GM23338 (cell line): ENCODE data around the gene OR7A5. TPM values are rescaled to one million over a fixed set of nuclear protein-coding genes. Genes with fewer than 3 reads are reported as not detected.

ENCODE experiments used
- ATAC-seq: fragments of 200-7000 bp; cut with Tn5 transposase; 3 replicates; pipeline ENCODE4 v1.9.1; 2020
- DNase-seq: peaks from one replicate; pipeline ENCODE4 v3.0.0-alpha.2; 2015; ENCODE audit warnings: low spot score
- H2AFZ ChIP-seq: fragments of 200-600 bp; sonication (generic); 2 replicates; pipeline ENCODE4 v1.8.0; 2016; ENCODE audit warnings: antibody characterized with exemption, mild to moderate bottlenecking, moderate library complexity
- H3F3A ChIP-seq: fragments of 200-600 bp; sonication (generic); replicated peaks from 2 replicates; pipeline ENCODE4 v1.8.0; 2017; ENCODE audit warnings: antibody characterized with exemption, mixed run types, low read depth
- H3K27ac ChIP-seq: fragments of 200-600 bp; sonication (generic); 2 replicates; pipeline ENCODE4 v1.6.1; 2016; ENCODE audit warnings: low read depth
- H3K27me3 ChIP-seq: fragments of 200-600 bp; sonication (generic); 2 replicates; pipeline ENCODE4 v1.8.0; 2016; ENCODE audit warnings: mild to moderate bottlenecking, mixed run types, moderate library complexity; ENCODE audit not compliant: insufficient read depth
- H3K36me3 ChIP-seq: fragments of 200-600 bp; sonication (generic); 2 replicates; pipeline ENCODE4 v1.8.0; 2016; ENCODE audit warnings: mild to moderate bottlenecking; ENCODE audit not compliant: insufficient read depth
- H3K4me1 ChIP-seq: fragments of 200-600 bp; sonication (generic); 2 replicates; pipeline ENCODE4 v1.8.0; 2016; ENCODE audit warnings: mild to moderate bottlenecking, moderate library complexity; ENCODE audit not compliant: insufficient read depth
- H3K4me2 ChIP-seq: fragments of 200-600 bp; sonication (generic); 2 replicates; pipeline ENCODE4 v1.7.1; 2017; ENCODE audit warnings: mixed run types
- H3K4me3 ChIP-seq: fragments of 200-600 bp; sonication (generic); 2 replicates; pipeline ENCODE4 v1.6.1; 2016; ENCODE audit warnings: mixed run types
- H3K79me2 ChIP-seq: fragments of 200-600 bp; sonication (generic); replicated peaks from 2 replicates; pipeline ENCODE4 v1.8.0; 2017; ENCODE audit warnings: mild to moderate bottlenecking; ENCODE audit not compliant: insufficient read depth
- H3K9me2 ChIP-seq: fragments of 200-600 bp; sonication (generic); 2 replicates; pipeline ENCODE4 v1.8.0; 2017; ENCODE audit not compliant: insufficient read depth
- H4K20me1 ChIP-seq: fragments of 200-600 bp; sonication (generic); replicated peaks from 2 replicates; pipeline ENCODE4 v1.8.0; 2017; ENCODE audit warnings: mild to moderate bottlenecking; ENCODE audit not compliant: insufficient read depth
- H3K27ac Mint-ChIP-seq: 2 replicates; pipeline ENCODE4 v1.8.0; 2020; ENCODE audit warnings: inconsistent platforms, mild to moderate bottlenecking, moderate library complexity, mixed read lengths
- H3K27me3 Mint-ChIP-seq: 3 replicates; pipeline ENCODE4 v1.8.0; 2022; ENCODE audit warnings: low read depth, mild to moderate bottlenecking, moderate library complexity, mixed read lengths, inconsistent platforms; ENCODE audit not compliant: insufficient read depth, poor library complexity
- H3K36me3 Mint-ChIP-seq: 3 replicates; pipeline ENCODE4 v1.8.0; 2021; ENCODE audit warnings: low read depth, mild to moderate bottlenecking, inconsistent platforms, moderate library complexity, mixed read lengths
- H3K4me1 Mint-ChIP-seq: 3 replicates; pipeline ENCODE4 v1.8.0; 2020; ENCODE audit warnings: mild to moderate bottlenecking, inconsistent platforms, mixed read lengths
- H3K4me3 Mint-ChIP-seq: 3 replicates; pipeline ENCODE4 v1.8.0; 2021; ENCODE audit warnings: moderate library complexity, mild to moderate bottlenecking, inconsistent platforms, mixed read lengths
- H3K9me3 Mint-ChIP-seq: 3 replicates; pipeline ENCODE4 v1.8.0; 2020; ENCODE audit warnings: moderate library complexity, mild to moderate bottlenecking, inconsistent platforms, mixed read lengths
- CREB1 ChIP-seq: fragments of 250-450 bp; sonication (Bioruptor Pico); IDR thresholded peaks from 2 replicates; pipeline ENCODE4 v1.5.0; 2020; ENCODE audit warnings: low read depth, mild to moderate bottlenecking, moderate library complexity
- ETS1 ChIP-seq: IDR thresholded peaks from 2 replicates; pipeline ENCODE4 v1.6.1; 2016; ENCODE audit warnings: antibody characterized with exemption
- EZH2 ChIP-seq: fragments of 200-600 bp; sonication (generic); IDR thresholded peaks from one replicate; pipeline ENCODE4 v1.8.0; 2017; ENCODE audit warnings: antibody characterized with exemption, mild to moderate bottlenecking, low read depth; ENCODE audit not compliant: unreplicated experiment
- EZH2phosphoT487 ChIP-seq: fragments of 200-600 bp; sonication (generic); IDR thresholded peaks from one replicate; pipeline ENCODE4 v1.8.1; 2018; ENCODE audit warnings: antibody characterized with exemption; ENCODE audit not compliant: unreplicated experiment
- JUNB ChIP-seq: IDR thresholded peaks from one replicate; pipeline ENCODE4 v1.6.1; 2016; ENCODE audit warnings: antibody characterized with exemption; ENCODE audit not compliant: unreplicated experiment
- NANOG ChIP-seq: IDR thresholded peaks from 2 replicates; pipeline ENCODE4 v1.6.1; 2016; ENCODE audit warnings: antibody characterized with exemption, borderline replicate concordance
- POLR2AphosphoS5 ChIP-seq: IDR thresholded peaks from 2 replicates; pipeline ENCODE4 v1.6.1; 2016; ENCODE audit warnings: antibody characterized with exemption, low read depth
- REST ChIP-seq: IDR thresholded peaks from one replicate; pipeline ENCODE4 v1.6.1; 2018; ENCODE audit warnings: antibody characterized with exemption; ENCODE audit not compliant: unreplicated experiment
- STAT1 ChIP-seq: IDR thresholded peaks from one replicate; pipeline ENCODE4 v1.6.1; 2016; ENCODE audit warnings: antibody characterized with exemption; ENCODE audit not compliant: unreplicated experiment
- polyA plus RNA-seq: library from polyadenylated mRNA; unstranded; fragments of >200 nt; fragmentation: Nextera tagmentation; extraction: Ambion mirVana; gene quantifications from 2 replicates; pipeline ENCODE4 v1.2.1, GENCODE V29; 2016
- total RNA-seq: library from RNA; depleted of rRNA; stranded (reverse); fragments of >200 nt; shearing (Covaris generic); gene quantifications from 2 replicates; pipeline ENCODE4 v1.2.3, GENCODE V29; 2014

OR7A5 gene
- total and polyA plus RNA-seq, 2 experiments from 2014 or later, result not detected

- TF ChIP-seq REST (no peak), NANOG (no peak), POLR2AphosphoS5 (no peak), EZH2phosphoT487 (no peak), ETS1 (no peak), EZH2 (no peak)
Measured at GRCh38 chr19:14868497-14868896, 33.5 kb upstream of the OR7A5 start (continued).

GRCh38 chr19:14848822-14849221 is 13.8 kb upstream of the OR7A5 start, which contains the start of gene OR7A10:
TSS of gene OR7A10 (minus strand) at chr19:14848922. CDS start at chr19:14841877, 7,045 bp downstream.
- Histone ChIP-seq H3K79me2 (no peaks in the 10 kb centered on the region), H3K4me1 (no peaks in the 10 kb centered on the region), H3K4me3 (no peak within 1 kb of the TSS), H3K36me3 (no peaks in the 10 kb centered on the region), H3K9me2 (no peaks in the 10 kb centered on the region), H2AFZ (no peak within 1 kb of the TSS), H3K27me3 (no peaks in the 10 kb centered on the region), H3F3A (no peaks in the 10 kb centered on the region), H4K20me1 (no peaks in the 10 kb centered on the region), H3K27ac (no peak within 1 kb of the TSS), H3K4me2 (no peak within 1 kb of the TSS)
- Mint-ChIP-seq H3K36me3 (peaks cover 22% of the 10 kb centered on the region), H3K4me3 (no peak within 1 kb of the TSS), H3K27ac (no peak within 1 kb of the TSS), H3K4me1 (no peaks in the 10 kb centered on the region), H3K9me3 (peaks cover 85% of the 10 kb centered on the region), H3K27me3 (peaks cover 5% of the 10 kb centered on the region)
- no peak for ATAC-seq
- TF ChIP-seq STAT1 (no peak), CREB1 (CRISPR knock-in tag) (no peak)
- no peak for DNase-seq

- no peaks in the 10 kb centered on the region for H4K20me1 ChIP-seq
- H3K4me1 ChIP-seq, result no peaks in the 10 kb centered on the region
- H3K9me2 ChIP-seq, result peaks cover 7% of the 10 kb centered on the region; the same call in 1 of the 2 replicates
- H3K27ac ChIP-seq, result no peak overlapping the region
- H3K79me2 ChIP-seq, result no peaks in the 10 kb centered on the region
- Mint-ChIP-seq H3K4me1 (no peaks in the 10 kb centered on the region), H3K9me3 (peaks cover 90% of the 10 kb centered on the region), H3K27ac (no peak overlapping the region), H3K4me3 (no peak overlapping the region), H3K36me3 (peaks cover 14% of the 10 kb centered on the region), H3K27me3 (no peaks in the 10 kb centered on the region)
- no peaks in the 10 kb centered on the region for H3F3A ChIP-seq
- H3K27me3 ChIP-seq, result no peaks in the 10 kb centered on the region
- H3K36me3 ChIP-seq, result no peaks in the 10 kb centered on the region
- DNase-seq, result no peak
- no peak overlapping the region for H3K4me2 ChIP-seq
- no peak overlapping the region for H2AFZ ChIP-seq
- ATAC-seq, result no peak
- H3K4me3 ChIP-seq, result no peak overlapping the region
- TF ChIP-seq ETS1 (no peak), NANOG (no peak), REST (no peak), STAT1 (no peak), EZH2 (no peak), JUNB (no peak), CREB1 (CRISPR knock-in tag) (no peak)
Measured at GRCh38 chr19:14843578-14843977, 8.6 kb upstream of the OR7A5 start.
